ENCODE data around the gene TMEM117. TPM values are rescaled to one million over a fixed set of nuclear protein-coding genes. Genes with fewer than 3 reads are reported as not detected.

TMEM117 gene
- total RNA-seq, 1 experiment from 2014 or later: 1.1 TPM

DNA sequence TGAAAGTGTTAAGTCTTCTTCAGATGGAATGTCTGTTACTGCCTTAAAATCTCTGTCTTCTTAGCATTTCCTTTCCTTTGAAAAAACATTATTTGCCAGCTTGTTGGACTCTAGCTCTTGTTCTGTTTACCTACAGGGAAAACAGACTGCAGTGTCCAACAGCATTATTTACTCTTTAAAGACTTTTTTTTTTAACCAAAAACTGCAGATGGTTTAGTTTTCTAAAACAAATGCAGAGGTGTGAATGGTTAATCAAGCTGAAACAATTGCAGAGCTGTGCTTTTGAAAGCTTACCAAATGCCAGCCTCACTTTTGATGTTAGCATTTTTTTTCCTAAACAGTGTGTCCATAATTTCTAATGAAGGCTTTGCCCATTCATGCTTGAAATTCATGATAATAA is 323.3 kb downstream of the TMEM117 start:
- Mint-ChIP-seq H3K4me3 (ENCODE audit: low read depth, unreplicated experiment) (no peak overlapping the region), H3K36me3 (ENCODE audit: insufficient read depth, unreplicated experiment) (no peaks in the 10 kb centered on the region), H3K4me1 (ENCODE audit: low read depth, unreplicated experiment) (no peaks in the 10 kb centered on the region), H3K27me3 (ENCODE audit: unreplicated experiment) (no peaks in the 10 kb centered on the region), H3K27ac (ENCODE audit: unreplicated experiment) (no peak overlapping the region), H3K9me3 (ENCODE audit: low read depth, unreplicated experiment) (peaks cover 5% of the 10 kb centered on the region)
- TF ChIP-seq, protein P1, sequence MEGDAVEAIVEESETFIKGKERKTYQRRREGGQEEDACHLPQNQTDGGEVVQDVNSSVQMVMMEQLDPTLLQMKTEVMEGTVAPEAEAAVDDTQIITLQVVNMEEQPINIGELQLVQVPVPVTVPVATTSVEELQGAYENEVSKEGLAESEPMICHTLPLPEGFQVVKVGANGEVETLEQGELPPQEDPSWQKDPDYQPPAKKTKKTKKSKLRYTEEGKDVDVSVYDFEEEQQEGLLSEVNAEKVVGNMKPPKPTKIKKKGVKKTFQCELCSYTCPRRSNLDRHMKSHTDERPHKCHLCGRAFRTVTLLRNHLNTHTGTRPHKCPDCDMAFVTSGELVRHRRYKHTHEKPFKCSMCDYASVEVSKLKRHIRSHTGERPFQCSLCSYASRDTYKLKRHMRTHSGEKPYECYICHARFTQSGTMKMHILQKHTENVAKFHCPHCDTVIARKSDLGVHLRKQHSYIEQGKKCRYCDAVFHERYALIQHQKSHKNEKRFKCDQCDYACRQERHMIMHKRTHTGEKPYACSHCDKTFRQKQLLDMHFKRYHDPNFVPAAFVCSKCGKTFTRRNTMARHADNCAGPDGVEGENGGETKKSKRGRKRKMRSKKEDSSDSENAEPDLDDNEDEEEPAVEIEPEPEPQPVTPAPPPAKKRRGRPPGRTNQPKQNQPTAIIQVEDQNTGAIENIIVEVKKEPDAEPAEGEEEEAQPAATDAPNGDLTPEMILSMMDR (IDR thresholded peaks at IDR 0.05; ENCODE audit: unreplicated experiment): no peak
- CTCF ChIA-PET: no interaction called here
- no peak for DNase-seq
- BruUV-seq (replicated peaks): no TSS peak
- intact Hi-C loops (cut with micrococcal nuclease; ENCODE audit: unreplicated experiment): no loop called here

DNA sequence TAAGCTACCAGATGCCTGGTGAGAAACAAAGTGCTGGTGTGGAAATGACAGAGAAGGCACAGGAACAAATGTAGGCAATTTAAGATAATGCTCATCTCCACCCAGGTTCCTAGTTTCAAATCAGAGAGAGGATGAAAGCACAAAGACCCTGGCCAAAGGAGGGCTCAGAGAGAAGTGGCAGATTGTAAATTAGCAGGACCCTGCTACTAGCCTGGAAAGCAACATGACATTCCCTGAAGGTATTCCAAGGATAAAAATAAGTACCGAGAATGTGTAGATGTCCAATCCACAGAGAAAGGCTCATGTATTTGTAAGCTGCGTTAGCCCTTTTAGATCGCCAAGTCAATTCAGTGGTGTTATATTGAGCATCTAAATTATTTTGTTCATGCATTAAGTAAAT is 324.0 kb downstream of the TMEM117 start:
- Mint-ChIP-seq H3K9me3 (ENCODE audit: low read depth, unreplicated experiment) (peaks cover 5% of the 10 kb centered on the region), H3K4me1 (ENCODE audit: low read depth, unreplicated experiment) (no peaks in the 10 kb centered on the region), H3K36me3 (ENCODE audit: insufficient read depth, unreplicated experiment) (no peaks in the 10 kb centered on the region), H3K4me3 (ENCODE audit: low read depth, unreplicated experiment) (no peak overlapping the region), H3K27ac (ENCODE audit: unreplicated experiment) (no peak overlapping the region), H3K27me3 (ENCODE audit: unreplicated experiment) (no peaks in the 10 kb centered on the region)
- DNase-seq: no peak
- CTCF ChIA-PET: no interaction called here
- BruUV-seq (replicated peaks): no TSS peak
- TF ChIP-seq, protein P1 (IDR thresholded peaks at IDR 0.05; ENCODE audit: unreplicated experiment): no peak
- intact Hi-C loops (cut with micrococcal nuclease; ENCODE audit: unreplicated experiment): no loop called here

DNA sequence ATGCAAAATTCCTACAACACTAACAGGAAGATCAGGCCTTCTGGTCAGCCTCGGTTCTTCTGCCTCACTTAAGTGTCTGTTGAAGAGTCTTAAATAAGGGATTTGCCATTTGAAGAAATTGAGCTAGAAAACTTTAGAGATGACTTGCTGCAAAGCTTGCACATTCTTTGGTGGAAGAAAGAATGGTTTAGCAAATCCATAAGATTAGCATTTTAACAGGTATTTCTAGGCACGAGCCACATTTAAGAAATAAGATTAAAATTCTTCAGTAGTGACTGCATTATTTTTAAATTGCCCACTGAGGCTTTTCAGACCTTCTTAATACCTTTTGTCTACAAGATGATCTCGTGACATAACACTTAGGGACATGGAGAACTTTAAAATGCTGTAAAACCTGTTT is 327.1 kb downstream of the TMEM117 start:
- no peaks in the 10 kb centered on the region for H3K27me3 Mint-ChIP-seq (ENCODE audit: unreplicated experiment)
- intact Hi-C loops (cut with micrococcal nuclease; ENCODE audit: unreplicated experiment): no loop called here

DNA sequence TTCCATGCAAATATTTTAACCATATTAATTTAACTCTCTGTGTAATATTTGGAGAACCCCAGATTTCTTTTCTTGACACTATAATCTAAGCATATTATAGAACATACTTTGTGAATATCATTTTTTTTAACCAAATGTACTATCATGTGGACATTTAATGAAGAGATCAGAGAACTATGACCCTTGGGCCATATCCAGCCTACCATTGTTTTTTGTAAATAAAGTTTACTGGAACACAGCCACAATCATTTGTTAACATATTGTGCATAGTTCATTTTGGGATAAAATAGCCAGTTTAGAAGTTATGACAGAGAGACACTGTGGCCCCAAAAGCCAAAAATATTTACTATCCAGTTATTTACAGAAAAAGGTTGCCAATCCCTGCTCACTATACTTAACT is 338.2 kb downstream of the TMEM117 start:
- CTCF ChIA-PET: no interaction called here
- peaks cover 8% of the 10 kb centered on the region for H3K9me3 Mint-ChIP-seq (ENCODE audit: low read depth, unreplicated experiment)
- BruUV-seq (replicated peaks): no TSS peak
- no peaks in the 10 kb centered on the region for H3K36me3 Mint-ChIP-seq (ENCODE audit: insufficient read depth, unreplicated experiment)
- intact Hi-C loops (cut with micrococcal nuclease; ENCODE audit: unreplicated experiment): no loop called here
- no peak overlapping the region for H3K4me3 Mint-ChIP-seq (ENCODE audit: low read depth, unreplicated experiment)
- no peaks in the 10 kb centered on the region for H3K27me3 Mint-ChIP-seq (ENCODE audit: unreplicated experiment)
- H3K27ac Mint-ChIP-seq (ENCODE audit: unreplicated experiment): no peak overlapping the region
- DNase-seq: no peak
- no peaks in the 10 kb centered on the region for H3K4me1 Mint-ChIP-seq (ENCODE audit: low read depth, unreplicated experiment)
- TF ChIP-seq, protein P1 (IDR thresholded peaks at IDR 0.05; ENCODE audit: unreplicated experiment): no peak

More for the DNA sequence above, 327.1 kb downstream of the TMEM117 start:
- H3K4me3 Mint-ChIP-seq (ENCODE audit: low read depth, unreplicated experiment): no peak overlapping the region
- H3K27ac Mint-ChIP-seq (ENCODE audit: unreplicated experiment): no peak overlapping the region
- CTCF ChIA-PET: no interaction called here
- no peaks in the 10 kb centered on the region for H3K36me3 Mint-ChIP-seq (ENCODE audit: insufficient read depth, unreplicated experiment)
- no TSS peak for BruUV-seq (replicated peaks)
- TF ChIP-seq, protein P1 (IDR thresholded peaks at IDR 0.05; ENCODE audit: unreplicated experiment): no peak
- H3K4me1 Mint-ChIP-seq (ENCODE audit: low read depth, unreplicated experiment): no peaks in the 10 kb centered on the region
- peaks cover 8% of the 10 kb centered on the region for H3K9me3 Mint-ChIP-seq (ENCODE audit: low read depth, unreplicated experiment)
- no peak for DNase-seq
